H1 (cell line): ENCODE results near the gene SDC4. TPM values are rescaled to one million over a fixed set of nuclear protein-coding genes. Genes with fewer than 3 reads are reported as not detected.
A peak's percentile ranks its signal among the peaks of the same experiment; 100 is the strongest.

ENCODE experiments used
- BRCA1 ChIP-seq: IDR thresholded peaks from 2 replicates; pipeline ENCODE4 v1.6.1; 2012; ENCODE audit warnings: low read depth, low read length, improper control_type of control experiment
- CBX5 ChIP-seq: fragments of 300-800, 300-1000 bp; sonication (generic); IDR thresholded peaks from 2 replicates; pipeline ENCODE4 v1.7.1; 2016; ENCODE audit warnings: antibody characterized with exemption, low read length, low read depth
- CREB1 ChIP-seq: IDR thresholded peaks from 2 replicates; pipeline ENCODE4 v1.6.1; 2012; ENCODE audit warnings: inconsistent platforms
- CTBP2 ChIP-seq: IDR thresholded peaks from 2 replicates; pipeline ENCODE4 v1.7.0; 2011; ENCODE audit warnings: borderline replicate concordance, mild to moderate bottlenecking, moderate library complexity, mixed read lengths, low read length; ENCODE audit not compliant: insufficient read depth, insufficient read length
- EGR1 ChIP-seq: IDR thresholded peaks from 2 replicates; pipeline ENCODE4 v1.6.1; 2011; ENCODE audit warnings: low read depth, low read length, borderline replicate concordance
- EP300 ChIP-seq, 2 experiments: IDR thresholded peaks; 1 replicate in 1 of 2; 2 replicates in 1 of 2; pipeline ENCODE4 v1.6.1; 2011 to 2012; ENCODE audit warnings: low read depth in 2 of 2, low read length in 2 of 2, mild to moderate bottlenecking in 2 of 2, borderline replicate concordance in 1 of 2, inconsistent platforms in 1 of 2, moderate library complexity in 1 of 2
- EZH2 ChIP-seq: fragments of 200-600 bp; sonication (generic); IDR thresholded peaks from 2 replicates; pipeline ENCODE4 v1.7.1; 2012; ENCODE audit warnings: low read depth, mild to moderate bottlenecking, moderate library complexity, low read length, inconsistent platforms; ENCODE audit not compliant: severe bottlenecking
- JUN ChIP-seq: IDR thresholded peaks from 2 replicates; pipeline ENCODE4 v1.6.1; 2011; ENCODE audit warnings: low read depth, mild to moderate bottlenecking, improper control_type of control experiment, low read length
- JUND ChIP-seq: IDR thresholded peaks from 2 replicates; pipeline ENCODE4 v1.6.1; 2011; ENCODE audit warnings: mild to moderate bottlenecking, improper control_type of control experiment, low read length
- KDM1A ChIP-seq: fragments of 200-600, 300-600 bp; sonication (generic); IDR thresholded peaks from 2 replicates; pipeline ENCODE4 v1.7.1; 2016; ENCODE audit warnings: mild to moderate bottlenecking, low read length, borderline replicate concordance
- KDM4A ChIP-seq: IDR thresholded peaks from one replicate; pipeline ENCODE4 v1.7.1; 2012; ENCODE audit warnings: low read depth, mild to moderate bottlenecking, moderate library complexity, low read length, inconsistent platforms; ENCODE audit not compliant: severe bottlenecking
- MAFK ChIP-seq: IDR thresholded peaks from 2 replicates; pipeline ENCODE4 v1.6.1; 2012; ENCODE audit warnings: low read depth, mild to moderate bottlenecking, improper control_type of control experiment, low read length
- POLR2A ChIP-seq, 2 experiments: IDR thresholded peaks; 1 replicate in 1 of 2; 2 replicates in 1 of 2; pipeline ENCODE4 v1.6.1; 2011; ENCODE audit warnings: low read depth in 2 of 2, low read length in 2 of 2, mild to moderate bottlenecking in 2 of 2; ENCODE audit errors: control extremely low read depth in 1 of 2
- SAP30 ChIP-seq: fragments of 300-600 bp; sonication (generic); IDR thresholded peaks from 2 replicates; pipeline ENCODE4 v1.7.1; 2012; ENCODE audit warnings: low read length, moderate library complexity, mild to moderate bottlenecking, inconsistent platforms; ENCODE audit not compliant: insufficient read depth, insufficient replicate concordance
- SIRT6 ChIP-seq: IDR thresholded peaks from one replicate; pipeline ENCODE4 v1.7.1; 2012; ENCODE audit warnings: low read length, inconsistent platforms
- SP4 ChIP-seq: IDR thresholded peaks from 2 replicates; pipeline ENCODE4 v1.6.1; 2012; ENCODE audit warnings: low read length, inconsistent platforms
- SUZ12 ChIP-seq: fragments of 200-600 bp; sonication (generic); IDR thresholded peaks from 2 replicates; pipeline ENCODE4 v1.6.1; 2012; ENCODE audit warnings: mild to moderate bottlenecking, inconsistent platforms, low read length, moderate library complexity, mixed read lengths
- TBP ChIP-seq: IDR thresholded peaks from 2 replicates; pipeline ENCODE4 v1.6.1; 2011; ENCODE audit warnings: low read depth, low read length, improper control_type of control experiment
- TCF12 ChIP-seq: IDR thresholded peaks from 2 replicates; pipeline ENCODE4 v1.6.1; 2011; ENCODE audit warnings: low read depth, mild to moderate bottlenecking, low read length
- ZNF274 ChIP-seq: IDR thresholded peaks from 2 replicates; pipeline ENCODE4 v1.7.0; 2012; ENCODE audit warnings: low read length, borderline replicate concordance; ENCODE audit errors: extremely low read depth
- polyA plus RNA-seq, 7 experiments: library from polyadenylated mRNA; depleted of rRNA in 3 of 7; stranded (reverse) in 5 of 7; unstranded in 2 of 7; fragments of >200 nt in 5 of 7; fragments of 200-250 nt in 2 of 7; gene quantifications; 1 replicate in 5 of 7; 2 replicates in 1 of 7; 4 replicates in 1 of 7; pipeline versions ENCODE4 v1.2.1 to v1.2.3, GENCODE V29; 2011 to 2013; ENCODE audit warnings: missing spikeins in 2 of 7, mixed read lengths in 2 of 7
- total RNA-seq: library from RNA; stranded (reverse); fragmentation: NEBNext Ultra II Directional; extraction: Animal tissue kit (Norgen Biotek cat#: 25700); gene quantifications from 2 replicates; pipeline ENCODE4 v1.2.1, GENCODE V29; 2021

SDC4 gene
- total and polyA plus RNA-seq, 2 of the 8 experiments (the other 6 are each of a cell fraction or from before 2014, with no cell fraction given) = 34.6 to 60.2 TPM

DNA sequence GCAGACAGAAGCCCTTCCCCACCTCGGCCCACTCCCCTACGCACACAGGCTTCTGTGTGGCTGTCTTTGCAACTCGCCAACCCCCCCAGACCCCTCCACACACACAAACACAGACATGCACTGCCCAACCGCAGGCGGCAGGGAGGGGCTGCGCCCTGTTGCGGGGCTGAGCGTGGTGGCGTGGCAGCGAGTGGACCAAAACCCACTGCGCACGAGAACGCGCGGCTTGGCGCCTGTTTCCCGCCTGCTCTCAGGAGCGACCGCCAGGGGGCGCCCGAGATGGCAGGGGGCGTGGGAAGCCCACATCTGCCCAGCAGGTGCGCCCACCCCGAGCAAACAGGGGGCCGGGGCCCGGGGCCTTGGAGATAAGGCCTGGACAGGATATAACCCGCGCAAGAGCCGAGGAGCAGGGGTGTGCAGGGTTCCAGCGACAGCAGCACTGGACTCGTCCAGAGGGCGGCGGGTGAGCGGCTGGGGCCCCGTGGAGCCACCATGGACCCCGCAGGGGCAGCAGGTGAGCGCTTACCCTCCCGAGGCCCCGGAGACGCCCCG lies 41.7 kb downstream of the SDC4 start, which contains the start of gene RBPJL (continued):
- TF ChIP-seq CTBP2 = peak; percentile 48
- no peak for TF ChIP-seq EGR1
- TF ChIP-seq SAP30 = no peak
- TF ChIP-seq SUZ12 = no peak
- TF ChIP-seq EZH2 = no peak
- no peak for TF ChIP-seq SIRT6
- TF ChIP-seq TBP = no peak
- no peak for TF ChIP-seq BRCA1
- TF ChIP-seq TCF12 = no peak; the same call in 1 of the 2 replicates
- TF ChIP-seq KDM1A = no peak
- TF ChIP-seq KDM4A = peak; percentile 56
- TF ChIP-seq JUND = no peak
- no peak for TF ChIP-seq JUN
- no peak for TF ChIP-seq SP4
- TF ChIP-seq POLR2A (IDR thresholded peaks at IDR 0.05; ENCODE audit: control extremely low read depth in 1 of 2, low read depth in 2 of 2, low read length in 2 of 2) = no peak
- TF ChIP-seq CREB1 = 0 out of 2 replicates have a peak, but pooled peaks have one; percentile 26
- TF ChIP-seq EP300 (IDR thresholded peaks at IDR 0.05; ENCODE audit: borderline replicate concordance in 1 of 2, low read depth in 2 of 2, low read length in 2 of 2) = peak in 1 of 2 experiments; percentile 32; a peak in 1 of 3 replicates
- TF ChIP-seq ZNF274 = no peak
- no peak for TF ChIP-seq MAFK
- TF ChIP-seq CBX5 = no peak
